Ovary (tissue), 3 donors: ENCODE measurements around the gene CFAP20DC.

Experiments
- CTCF ChIP-seq, 3 donors: fragments of 450-650 bp in 2 of 3; fragments of 200-600 bp in 1 of 3; IDR thresholded peaks; one replicate each; pipeline versions ENCODE4 v1.5.1 to v1.8.0; 2016 to 2022; ENCODE audit warnings: antibody characterized with exemption in 3 of 3, mild to moderate bottlenecking in 1 of 3
- EP300 ChIP-seq: sonication (generic); formaldehyde crosslinking; IDR thresholded peaks from one replicate; pipeline ENCODE4 v1.6.1; 2017; ENCODE audit warnings: antibody characterized with exemption
- POLR2A ChIP-seq: fragments of 450-650 bp; IDR thresholded peaks from one replicate; pipeline ENCODE4 v1.6.1; 2017; ENCODE audit warnings: antibody characterized with exemption, mild to moderate bottlenecking, moderate library complexity
- donor health status: DM: no; HTN: no; CAD: no.

DNA sequence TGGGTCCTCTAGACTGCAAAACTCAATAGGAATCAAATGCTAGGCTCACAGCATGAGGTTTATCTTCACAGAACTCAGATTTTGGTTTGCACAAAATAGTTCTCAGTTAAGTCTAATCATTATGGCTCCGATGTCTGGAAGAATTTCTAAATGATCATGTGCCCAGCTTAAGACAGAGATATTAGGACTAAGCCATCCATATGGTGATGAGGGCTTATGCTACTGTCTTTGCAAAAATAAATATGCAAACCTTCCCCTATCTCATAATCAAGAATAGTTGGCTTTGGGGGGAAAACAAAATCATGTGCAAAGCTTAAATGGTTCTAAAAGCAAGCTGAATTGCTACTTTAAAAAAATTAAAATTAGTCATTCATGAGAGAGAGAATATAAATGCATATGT, 96.5 kb downstream of the CFAP20DC start:
- TF ChIP-seq CTCF (IDR thresholded peaks at IDR 0.05) (no peak), POLR2A (no peak), EP300 (no peak)
